Measurements from ENCODE around the gene CHD2.

The CHD2 gene

DNA sequence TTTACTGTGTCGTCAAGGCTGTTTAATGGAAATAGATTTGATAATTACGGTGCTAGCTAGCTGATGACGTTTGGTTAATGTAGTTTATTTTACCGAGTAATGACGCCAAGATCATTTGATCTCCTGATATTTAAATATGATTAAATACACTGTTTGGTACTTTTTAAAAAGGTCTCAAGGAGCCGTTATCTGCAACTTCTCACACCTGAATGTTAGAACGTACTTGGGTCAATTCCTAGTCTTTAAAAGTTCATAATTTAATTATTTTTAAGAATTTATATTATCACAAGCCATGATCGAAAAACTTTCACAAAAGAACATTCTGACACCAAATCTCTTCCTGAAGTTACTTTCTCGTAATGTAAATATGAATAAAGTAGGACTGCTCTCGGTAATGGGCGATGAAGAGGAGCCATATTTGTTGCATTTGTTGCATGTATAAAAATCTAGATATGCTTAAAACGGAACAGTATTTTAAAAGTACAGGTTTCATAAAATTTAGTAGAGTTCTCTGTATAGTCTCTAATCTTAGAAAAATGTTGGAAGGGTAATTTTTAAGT lies 16.2 kb upstream of the CHD2 start:
- peak overlapping the region; percentile 100 for H3K4me2 ChIP-seq (ENCODE audit: low read depth, low read length, poor library complexity, severe bottlenecking)
- H4K20me1 ChIP-seq (ENCODE audit: insufficient read depth, low read length, poor library complexity, severe bottlenecking) = peaks cover 59% of the 10 kb centered on the region
- H3K79me2 ChIP-seq (ENCODE audit: insufficient read depth, low read length) = peaks cover 68% of the 10 kb centered on the region
- peak overlapping the region; percentile 100 for H3K4me3 ChIP-seq (ENCODE audit: low read length, poor library complexity, severe bottlenecking)
- H2AFZ ChIP-seq (ENCODE audit: low read length) = no peak overlapping the region
- H3K4me1 ChIP-seq (ENCODE audit: insufficient read depth, low read length, poor library complexity, severe bottlenecking) = peaks cover 54% of the 10 kb centered on the region
- no peaks in the 10 kb centered on the region for H3K9me2 ChIP-seq (replicated peaks; ENCODE audit: low read depth, low read length)
- TF ChIP-seq EZH2phosphoT487 (IDR thresholded peaks at IDR 0.05; ENCODE audit: borderline replicate concordance) = no peak
- TF ChIP-seq, protein P1, sequence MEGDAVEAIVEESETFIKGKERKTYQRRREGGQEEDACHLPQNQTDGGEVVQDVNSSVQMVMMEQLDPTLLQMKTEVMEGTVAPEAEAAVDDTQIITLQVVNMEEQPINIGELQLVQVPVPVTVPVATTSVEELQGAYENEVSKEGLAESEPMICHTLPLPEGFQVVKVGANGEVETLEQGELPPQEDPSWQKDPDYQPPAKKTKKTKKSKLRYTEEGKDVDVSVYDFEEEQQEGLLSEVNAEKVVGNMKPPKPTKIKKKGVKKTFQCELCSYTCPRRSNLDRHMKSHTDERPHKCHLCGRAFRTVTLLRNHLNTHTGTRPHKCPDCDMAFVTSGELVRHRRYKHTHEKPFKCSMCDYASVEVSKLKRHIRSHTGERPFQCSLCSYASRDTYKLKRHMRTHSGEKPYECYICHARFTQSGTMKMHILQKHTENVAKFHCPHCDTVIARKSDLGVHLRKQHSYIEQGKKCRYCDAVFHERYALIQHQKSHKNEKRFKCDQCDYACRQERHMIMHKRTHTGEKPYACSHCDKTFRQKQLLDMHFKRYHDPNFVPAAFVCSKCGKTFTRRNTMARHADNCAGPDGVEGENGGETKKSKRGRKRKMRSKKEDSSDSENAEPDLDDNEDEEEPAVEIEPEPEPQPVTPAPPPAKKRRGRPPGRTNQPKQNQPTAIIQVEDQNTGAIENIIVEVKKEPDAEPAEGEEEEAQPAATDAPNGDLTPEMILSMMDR (conservative IDR thresholded peaks at IDR 0.05; ENCODE audit: low read length) = no peak
- peak overlapping the region; percentile 99 for H3K9ac ChIP-seq (ENCODE audit: low read depth, low read length, poor library complexity, severe bottlenecking)
- peaks cover 9% of the 10 kb centered on the region for H3K27me3 ChIP-seq (ENCODE audit: insufficient read depth, low read length, poor library complexity, severe bottlenecking)
- H3K36me3 ChIP-seq (ENCODE audit: insufficient read depth, low read length) = peaks cover 37% of the 10 kb centered on the region
- H3F3A ChIP-seq (ENCODE audit: low read depth) = peaks cover 4% of the 10 kb centered on the region; the same call in 1 of the 2 replicates
- no peaks in the 10 kb centered on the region for H3K9me3 ChIP-seq (ENCODE audit: insufficient read depth, low read depth, low read length)

DNA sequence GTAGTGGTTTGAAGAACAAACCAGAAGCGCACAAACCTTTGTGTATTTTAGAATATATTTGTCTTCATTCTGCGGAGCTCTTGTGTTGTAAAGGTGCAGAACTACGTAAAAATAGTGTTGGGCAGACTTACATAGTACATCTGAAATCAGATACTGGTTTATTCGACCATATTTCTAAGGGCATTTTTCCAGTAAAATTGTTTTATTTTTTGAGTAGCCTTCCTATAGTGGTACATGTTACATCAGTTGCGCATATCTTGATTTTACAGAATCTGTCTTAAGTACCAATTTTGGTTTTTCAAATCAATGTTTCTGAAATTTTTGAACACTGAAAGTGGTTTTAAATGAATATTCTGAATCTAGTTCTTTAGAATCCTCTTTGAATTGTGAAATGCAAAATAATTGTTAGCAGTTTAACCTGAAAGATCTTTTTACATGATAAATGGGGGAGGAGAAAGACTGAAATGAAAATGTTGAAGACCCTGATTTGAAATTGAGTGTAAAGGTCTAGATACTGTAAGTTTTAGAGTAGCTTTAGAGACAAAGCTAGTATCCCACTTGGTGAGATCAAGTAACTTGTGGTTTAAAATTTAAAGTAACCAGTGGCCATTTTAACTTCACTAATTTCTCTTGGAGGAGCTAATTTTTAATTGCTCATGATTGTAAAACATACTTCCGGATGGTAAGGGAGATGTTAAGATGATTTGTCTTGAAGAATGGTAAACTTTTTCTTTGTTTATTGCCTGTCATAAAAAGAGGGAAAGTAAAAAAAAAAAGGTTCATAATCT lies 15.5 kb upstream of the CHD2 start:
- Histone ChIP-seq H3F3A (ENCODE audit: low read depth) (peaks cover 4% of the 10 kb centered on the region; the same call in 1 of the 2 replicates), H3K27me3 (ENCODE audit: insufficient read depth, low read length, poor library complexity, severe bottlenecking) (peaks cover 9% of the 10 kb centered on the region), H3K9ac (ENCODE audit: low read depth, low read length, poor library complexity, severe bottlenecking) (peak overlapping the region; percentile 99), H3K36me3 (ENCODE audit: insufficient read depth, low read length) (peaks cover 44% of the 10 kb centered on the region), H2AFZ (ENCODE audit: low read length) (no peak overlapping the region), H3K79me2 (ENCODE audit: insufficient read depth, low read length) (peaks cover 75% of the 10 kb centered on the region), H3K4me2 (ENCODE audit: low read depth, low read length, poor library complexity, severe bottlenecking) (peak overlapping the region; percentile 100), H3K9me2 (replicated peaks; ENCODE audit: low read depth, low read length) (no peaks in the 10 kb centered on the region), H3K9me3 (ENCODE audit: insufficient read depth, low read depth, low read length) (no peaks in the 10 kb centered on the region), H4K20me1 (ENCODE audit: insufficient read depth, low read length, poor library complexity, severe bottlenecking) (peaks cover 65% of the 10 kb centered on the region), H3K4me3 (ENCODE audit: low read length, poor library complexity, severe bottlenecking) (peak overlapping the region; percentile 100), H3K4me1 (ENCODE audit: insufficient read depth, low read length, poor library complexity, severe bottlenecking) (peaks cover 57% of the 10 kb centered on the region)
- TF ChIP-seq, protein P1 (conservative IDR thresholded peaks at IDR 0.05; ENCODE audit: low read length) = no peak
- no peak for TF ChIP-seq EZH2phosphoT487 (IDR thresholded peaks at IDR 0.05; ENCODE audit: borderline replicate concordance)

DNA sequence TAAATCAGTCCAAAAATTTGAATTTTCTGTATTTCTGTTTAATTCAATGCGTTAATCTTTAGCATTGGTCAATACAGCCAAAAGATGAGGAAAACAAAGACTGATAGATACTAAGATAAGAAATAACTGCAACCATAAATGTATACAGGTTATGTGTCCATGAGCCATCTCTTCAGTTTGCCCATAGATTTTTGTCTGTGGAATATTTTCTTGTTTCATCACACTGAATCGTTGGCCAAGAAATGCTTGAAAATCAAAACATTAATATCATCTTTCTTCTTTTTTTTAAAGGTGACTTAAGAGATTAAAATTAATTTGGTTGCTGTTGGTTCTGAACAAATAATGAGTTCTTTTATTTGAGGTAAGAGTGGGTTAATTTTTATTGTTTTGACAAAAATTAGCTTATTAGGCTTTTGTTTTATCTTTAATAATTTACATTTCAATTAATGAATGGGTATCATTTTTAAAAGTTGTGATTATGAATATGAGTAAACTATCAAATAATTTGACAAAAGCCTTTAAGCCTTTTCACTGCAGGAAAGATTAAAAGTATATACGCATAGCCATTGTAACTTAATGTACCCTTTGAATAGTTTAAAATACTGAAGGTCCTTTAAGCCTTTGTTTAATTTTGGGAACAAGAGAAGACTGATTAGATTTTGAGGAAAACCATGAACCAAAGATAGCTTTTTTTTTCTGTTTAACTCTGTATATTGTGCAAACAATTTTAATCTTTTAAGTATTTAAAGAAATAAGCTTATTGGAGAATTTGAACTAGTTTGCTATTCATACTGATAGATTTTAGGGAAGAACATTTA lies 14.7 kb upstream of the CHD2 start:
- TF ChIP-seq, protein P1 (conservative IDR thresholded peaks at IDR 0.05; ENCODE audit: low read length) = no peak
- TF ChIP-seq EZH2phosphoT487 (IDR thresholded peaks at IDR 0.05; ENCODE audit: borderline replicate concordance) = no peak
- H2AFZ ChIP-seq (ENCODE audit: low read length) = no peak overlapping the region
- H3K4me3 ChIP-seq (ENCODE audit: low read length, poor library complexity, severe bottlenecking) = peak overlapping the region; percentile 100
- peaks cover 83% of the 10 kb centered on the region for H3K79me2 ChIP-seq (ENCODE audit: insufficient read depth, low read length)
- peak overlapping the region; percentile 99 for H3K9ac ChIP-seq (ENCODE audit: low read depth, low read length, poor library complexity, severe bottlenecking)
- H3K4me1 ChIP-seq (ENCODE audit: insufficient read depth, low read length, poor library complexity, severe bottlenecking) = peaks cover 55% of the 10 kb centered on the region
- no peaks in the 10 kb centered on the region for H3K9me2 ChIP-seq (replicated peaks; ENCODE audit: low read depth, low read length)
- peaks cover 72% of the 10 kb centered on the region for H4K20me1 ChIP-seq (ENCODE audit: insufficient read depth, low read length, poor library complexity, severe bottlenecking)
- peaks cover under 1% of the 10 kb centered on the region; the same call in 1 of the 2 replicates for H3F3A ChIP-seq (ENCODE audit: low read depth)
- H3K27me3 ChIP-seq (ENCODE audit: insufficient read depth, low read length, poor library complexity, severe bottlenecking) = peaks cover 9% of the 10 kb centered on the region
- H3K9me3 ChIP-seq (ENCODE audit: insufficient read depth, low read depth, low read length) = no peaks in the 10 kb centered on the region
- H3K4me2 ChIP-seq (ENCODE audit: low read depth, low read length, poor library complexity, severe bottlenecking) = peak overlapping the region; percentile 100
- peaks cover 49% of the 10 kb centered on the region for H3K36me3 ChIP-seq (ENCODE audit: insufficient read depth, low read length)

Measured in Loucy (cell line).